Measurements from ENCODE around the gene SKP1. TPM values are rescaled to one million over a fixed set of nuclear protein-coding genes. Genes with fewer than 3 reads are reported as not detected.

Gene SKP1
- polyA plus RNA-seq, 1 of the 3 experiments (the other 2 are of a cell fraction): 407 TPM

DNA sequence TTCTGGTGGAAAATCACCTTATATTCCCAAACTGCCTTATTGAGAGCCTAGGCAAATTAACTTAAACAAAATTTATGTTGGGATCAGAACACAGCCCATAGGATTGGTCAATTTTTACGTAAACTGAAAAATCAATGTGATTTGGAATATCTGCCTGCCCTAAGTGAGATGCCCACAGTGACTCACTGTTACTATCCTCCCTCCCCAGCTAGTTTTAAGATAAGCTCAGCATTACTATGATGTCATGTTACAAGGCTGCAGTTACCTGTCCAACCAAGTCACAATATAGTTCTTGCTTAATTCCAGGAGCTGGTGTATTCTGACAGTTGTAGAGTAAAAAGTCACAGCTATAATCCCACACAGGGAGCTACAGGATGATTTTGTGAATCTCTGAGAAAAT lies 23.1 kb downstream of the SKP1 start:
- peaks cover 11% of the 10 kb centered on the region; the same call in 1 of the 2 replicates for H4K20me1 ChIP-seq (ENCODE audit: insufficient read depth)
- no peak overlapping the region for H3K9ac ChIP-seq
- ChIA-PET CTCF (interaction anchor here (0.7 to 9.8 kb wide), 7 partner anchors 16 to 136 kb away, joined by 3 to 99 read pairs (median 4); no protein-coding TSS in a partner anchor), POLR2A (interaction anchor here (1.4 kb wide), 1 partner anchor 22 kb away, joined by 5 read pairs; no protein-coding TSS in a partner anchor)
- peaks cover 84 to 90% of the 10 kb centered on the region in 2 experiments for H3K36me3 ChIP-seq (replicated peaks in 1 of 2; ENCODE audit: control insufficient read depth in 1 of 2, insufficient read depth in 2 of 2, low read length in 1 of 2)
- 92% methylated on average over 1 of the region's 1 CpG for WGBS (ENCODE audit: low lambda C conversion rate)
- H3K79me2 ChIP-seq (ENCODE audit: insufficient read depth): peaks cover 52% of the 10 kb centered on the region; the same call in 1 of the 2 replicates
- H3K4me1 ChIP-seq (ENCODE audit: control insufficient read depth in 1 of 2, insufficient read depth in 2 of 2, low read depth in 1 of 2, low read length in 1 of 2): no peaks in the 10 kb centered on the region; a peak in 1 of 4 replicates
- H3K9me2 ChIP-seq: no peaks in the 10 kb centered on the region
- H3K4me3 ChIP-seq (ENCODE audit: low read depth in 2 of 2, low read length in 1 of 2): no peak overlapping the region
- TF ChIP-seq, protein P1, sequence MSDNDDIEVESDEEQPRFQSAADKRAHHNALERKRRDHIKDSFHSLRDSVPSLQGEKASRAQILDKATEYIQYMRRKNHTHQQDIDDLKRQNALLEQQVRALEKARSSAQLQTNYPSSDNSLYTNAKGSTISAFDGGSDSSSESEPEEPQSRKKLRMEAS (IDR thresholded peaks at IDR 0.05; ENCODE audit: low read depth): no peak
- no peak for TF ChIP-seq TEAD4 (IDR thresholded peaks at IDR 0.05; ENCODE audit: borderline replicate concordance, insufficient read depth)
- no peak for TF ChIP-seq FOXJ3 (CRISPR knock-in tag; IDR thresholded peaks at IDR 0.05)
- no peak for TF ChIP-seq MXI1 (IDR thresholded peaks at IDR 0.05; ENCODE audit: low read depth, low read length)
- TF ChIP-seq JUND (IDR thresholded peaks at IDR 0.05): no peak
- no peak for TF ChIP-seq NFIC (IDR thresholded peaks at IDR 0.05; ENCODE audit: borderline replicate concordance)
- TF ChIP-seq FOSL2 (IDR thresholded peaks at IDR 0.05; ENCODE audit: borderline replicate concordance, low read depth): no peak
- no peak overlapping the region for H2AFZ ChIP-seq (ENCODE audit: low read depth)
- H3K27ac ChIP-seq (ENCODE audit: low read depth in 2 of 2, low read length in 1 of 2): no peak overlapping the region
- no peaks in the 10 kb centered on the region for H3K27me3 ChIP-seq (ENCODE audit: insufficient read depth)
- peaks cover 7% of the 10 kb centered on the region for H3F3A ChIP-seq (replicated peaks; ENCODE audit: insufficient read depth)
- no peak for DNase-seq
- H3K9me3 ChIP-seq: no peaks in the 10 kb centered on the region
- H3K4me2 ChIP-seq: no peak overlapping the region

GRCh38 chr5:134153241-134153640 lies 23.5 kb downstream of the SKP1 start:
- no peak overlapping the region for H3K4me3 ChIP-seq (ENCODE audit: low read depth in 2 of 2, low read length in 1 of 2)
- peaks cover 11% of the 10 kb centered on the region for H3F3A ChIP-seq (replicated peaks; ENCODE audit: insufficient read depth)
- H3K9me2 ChIP-seq: no peaks in the 10 kb centered on the region
- no peak overlapping the region for H3K9ac ChIP-seq
- no peak overlapping the region for H2AFZ ChIP-seq (ENCODE audit: low read depth)
- no peaks in the 10 kb centered on the region for H3K27me3 ChIP-seq (ENCODE audit: insufficient read depth)
- H3K4me2 ChIP-seq: no peak overlapping the region
- peaks cover 56% of the 10 kb centered on the region; the same call in 1 of the 2 replicates for H3K79me2 ChIP-seq (ENCODE audit: insufficient read depth)
- no peak for DNase-seq
- no peaks in the 10 kb centered on the region for H3K9me3 ChIP-seq
- ChIA-PET POLR2A (interaction anchor here (1.4 kb wide), 1 partner anchor 23 kb away, joined by 5 read pairs; no protein-coding TSS in a partner anchor), CTCF (interaction anchor here (0.7 to 9.8 kb wide), 8 partner anchors 16 to 136 kb away, joined by 3 to 99 read pairs (median 4); no protein-coding TSS in a partner anchor)
- peaks cover 11% of the 10 kb centered on the region for H4K20me1 ChIP-seq (ENCODE audit: insufficient read depth)
- no peak overlapping the region for H3K27ac ChIP-seq (ENCODE audit: low read depth in 2 of 2, low read length in 1 of 2)
- H3K4me1 ChIP-seq (ENCODE audit: control insufficient read depth in 1 of 2, insufficient read depth in 2 of 2, low read depth in 1 of 2, low read length in 1 of 2): no peaks in the 10 kb centered on the region; a peak in 1 of 4 replicates
- WGBS (ENCODE audit: low lambda C conversion rate): 96% methylated on average over 3 of the region's 3 CpGs
- H3K36me3 ChIP-seq (replicated peaks in 1 of 2; ENCODE audit: control insufficient read depth in 1 of 2, insufficient read depth in 2 of 2, low read length in 1 of 2): peaks cover 82 to 88% of the 10 kb centered on the region in 2 experiments
- TF ChIP-seq CHD2 (IDR thresholded peaks at IDR 0.05; ENCODE audit: low read length, partially characterized antibody) (no peak), RXRA (IDR thresholded peaks at IDR 0.05; ENCODE audit: borderline replicate concordance, low read depth) (no peak), TEAD4 (IDR thresholded peaks at IDR 0.05; ENCODE audit: borderline replicate concordance, insufficient read depth) (no peak), EZH2phosphoT487 (IDR thresholded peaks at IDR 0.05; ENCODE audit: borderline replicate concordance, low read depth) (no peak), EP300 (IDR thresholded peaks at IDR 0.05; ENCODE audit: borderline replicate concordance in 1 of 2, low read depth in 1 of 2, low read length in 1 of 2) (no peak), ELF1 (IDR thresholded peaks at IDR 0.05) (no peak), RCOR1 (IDR thresholded peaks at IDR 0.05; ENCODE audit: low read length) (no peak), ZBTB33 (IDR thresholded peaks at IDR 0.05; ENCODE audit: borderline replicate concordance, low read depth) (no peak), REST (IDR thresholded peaks at IDR 0.05; ENCODE audit: low read depth, low read length) (no peak), SMC3 (IDR thresholded peaks at IDR 0.05; ENCODE audit: low read depth, low read length) (no peak), TAF1 (IDR thresholded peaks at IDR 0.05; ENCODE audit: borderline replicate concordance, low read depth, low read length) (no peak), GABPA (IDR thresholded peaks at IDR 0.05; ENCODE audit: low read depth) (no peak), RAD21 (IDR thresholded peaks at IDR 0.05; ENCODE audit: low read length) (no peak), MEF2A (IDR thresholded peaks at IDR 0.05; ENCODE audit: borderline replicate concordance, low read depth) (no peak), NRF1 (IDR thresholded peaks at IDR 0.05; ENCODE audit: low read depth, low read length) (no peak)
- TF ChIP-seq, protein P2, sequence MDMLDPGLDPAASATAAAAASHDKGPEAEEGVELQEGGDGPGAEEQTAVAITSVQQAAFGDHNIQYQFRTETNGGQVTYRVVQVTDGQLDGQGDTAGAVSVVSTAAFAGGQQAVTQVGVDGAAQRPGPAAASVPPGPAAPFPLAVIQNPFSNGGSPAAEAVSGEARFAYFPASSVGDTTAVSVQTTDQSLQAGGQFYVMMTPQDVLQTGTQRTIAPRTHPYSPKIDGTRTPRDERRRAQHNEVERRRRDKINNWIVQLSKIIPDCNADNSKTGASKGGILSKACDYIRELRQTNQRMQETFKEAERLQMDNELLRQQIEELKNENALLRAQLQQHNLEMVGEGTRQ (IDR thresholded peaks at IDR 0.05; ENCODE audit: borderline replicate concordance, low read depth, low read length): no peak
